ENCODE results near the gene PHF14. TPM values are rescaled to one million over a fixed set of nuclear protein-coding genes. Genes with fewer than 3 reads are reported as not detected.

Gene PHF14
- total and polyA plus RNA-seq, 8 donors: 18.9 to 140 (median 69.6) TPM

DNA sequence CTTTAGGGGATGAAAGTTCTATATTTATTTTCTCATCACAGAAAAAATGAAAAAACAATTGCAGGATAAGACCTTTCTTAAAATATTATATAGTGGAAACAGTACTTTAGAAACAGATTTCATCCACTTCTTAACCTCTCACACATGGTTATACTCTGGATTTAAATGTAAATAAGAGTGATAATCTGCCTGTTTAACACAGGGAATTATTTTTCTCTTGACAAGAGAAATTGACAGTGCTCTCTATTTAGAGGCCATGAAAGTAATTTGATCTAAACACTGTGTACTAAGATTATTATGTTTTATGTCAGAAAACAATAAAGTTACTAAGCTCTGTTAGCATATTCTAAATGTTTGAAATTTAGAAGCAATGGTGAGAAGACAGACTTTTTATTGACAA lies 88.4 kb downstream of the PHF14 start:
- no peaks in the 10 kb centered on the region for H3K9me3 ChIP-seq
- no peak overlapping the region for H3K4me3 ChIP-seq
- TF ChIP-seq POLR2AphosphoS5 (IDR thresholded peaks at IDR 0.05): no peak
- no peak for TF ChIP-seq EP300 (IDR thresholded peaks at IDR 0.05)
- no peak for TF ChIP-seq CTCF (IDR thresholded peaks at IDR 0.05)
- TF ChIP-seq POLR2A (IDR thresholded peaks at IDR 0.05): no peak
- no peaks in the 10 kb centered on the region for H3K27me3 ChIP-seq
- no peak overlapping the region for H3K27ac ChIP-seq
- no peak for DNase-seq
- peaks cover 0 to 28% (median 23%) of the 10 kb centered on the region in 4 donors for H3K36me3 ChIP-seq
- no peaks in the 10 kb centered on the region for H3K4me1 ChIP-seq
- intact Hi-C loops (cut with DNase I; ENCODE audit: low total_unique reads): no loop called here

DNA sequence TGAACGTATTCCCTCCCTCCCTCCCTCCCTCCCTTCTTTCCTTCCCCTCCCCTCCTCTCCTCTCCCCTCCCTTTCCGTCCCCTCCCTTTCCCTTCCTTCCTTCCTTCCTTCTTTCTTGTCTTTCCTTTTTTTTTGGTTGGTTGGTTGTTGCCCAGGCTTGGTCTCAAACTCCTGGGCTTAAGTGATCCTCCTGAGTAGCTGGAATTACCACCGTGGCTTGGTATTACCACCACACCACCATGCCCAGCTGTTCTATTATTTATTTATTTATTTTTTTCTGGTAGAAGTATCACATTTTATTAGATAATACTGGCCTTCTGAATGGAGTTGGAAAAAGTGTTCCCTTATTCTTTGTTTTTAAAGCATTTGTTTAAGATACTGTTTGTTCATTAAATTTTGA lies 95.9 kb downstream of the PHF14 start:
- H3K27me3 ChIP-seq: no peaks in the 10 kb centered on the region
- intact Hi-C loops (cut with DNase I; ENCODE audit: low total_unique reads): no loop called here
- TF ChIP-seq CTCF (IDR thresholded peaks at IDR 0.05): no peak
- no peak for TF ChIP-seq EP300 (IDR thresholded peaks at IDR 0.05)
- TF ChIP-seq POLR2AphosphoS5 (IDR thresholded peaks at IDR 0.05): no peak
- no peak for TF ChIP-seq POLR2A (IDR thresholded peaks at IDR 0.05)
- no peak overlapping the region for H3K27ac ChIP-seq
- H3K9me3 ChIP-seq: no peaks in the 10 kb centered on the region
- H3K4me1 ChIP-seq: no peaks in the 10 kb centered on the region
- 69 to 75% (median 71%) methylated on average over 3 of the region's 3 CpGs for WGBS, 5 donors
- H3K36me3 ChIP-seq: peaks cover 0 to 16% (median 13%) of the 10 kb centered on the region in 4 donors
- H3K4me3 ChIP-seq: no peak overlapping the region
- DNase-seq: no peak

DNA sequence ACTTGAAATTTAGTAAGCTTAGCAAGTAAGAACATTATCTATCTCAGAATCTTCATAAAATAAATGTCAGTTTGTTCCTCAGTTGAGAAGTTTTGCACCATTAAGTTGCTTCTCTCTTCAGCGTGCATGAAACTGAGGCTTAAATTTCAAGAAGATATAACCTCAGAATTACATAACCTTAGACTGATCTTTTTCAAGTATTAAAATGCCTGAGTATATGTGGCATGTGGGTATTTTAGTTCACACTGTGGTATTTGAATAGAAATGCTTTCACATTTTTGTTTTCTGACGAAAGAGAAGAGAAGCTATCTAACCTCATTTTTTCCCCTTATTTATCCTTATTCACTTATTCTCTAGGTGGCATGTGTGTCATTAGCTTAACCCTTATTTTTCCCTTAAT lies 104.1 kb downstream of the PHF14 start:
- Histone ChIP-seq H3K4me1 (no peaks in the 10 kb centered on the region), H3K27me3 (no peaks in the 10 kb centered on the region), H3K36me3 (peaks cover 0 to 11% (median 1%) of the 10 kb centered on the region in 4 donors), H3K9me3 (no peaks in the 10 kb centered on the region), H3K4me3 (no peak overlapping the region), H3K27ac (no peak overlapping the region)
- DNase-seq: no peak
- WGBS, 5 donors: 85 to 92% (median 88%) methylated on average over 2 of the region's 2 CpGs
- intact Hi-C loops (cut with DNase I; ENCODE audit: low total_unique reads): no loop called here
- TF ChIP-seq POLR2A (IDR thresholded peaks at IDR 0.05) (no peak), EP300 (IDR thresholded peaks at IDR 0.05) (no peak), CTCF (IDR thresholded peaks at IDR 0.05) (no peak), POLR2AphosphoS5 (IDR thresholded peaks at IDR 0.05) (no peak)

GRCh38 chr7:11078247-11078834 lies 104.7 kb downstream of the PHF14 start:
- H3K4me3 ChIP-seq: no peak overlapping the region
- no peak overlapping the region for H3K27ac ChIP-seq
- no peaks in the 10 kb centered on the region for H3K4me1 ChIP-seq
- WGBS, 5 donors: 91 to 95% (median 93%) methylated on average over 4 of the region's 4 CpGs
- intact Hi-C loops (cut with DNase I; ENCODE audit: low total_unique reads): no loop called here
- TF ChIP-seq POLR2AphosphoS5 (IDR thresholded peaks at IDR 0.05): no peak
- TF ChIP-seq EP300 (IDR thresholded peaks at IDR 0.05): no peak
- no peak for TF ChIP-seq CTCF (IDR thresholded peaks at IDR 0.05)
- H3K36me3 ChIP-seq: peaks cover 0 to 8% (median 4%) of the 10 kb centered on the region in 4 donors
- no peaks in the 10 kb centered on the region for H3K27me3 ChIP-seq
- H3K9me3 ChIP-seq: peaks cover 0 to 4% (median 0%) of the 10 kb centered on the region in 4 donors
- no peak for DNase-seq
